ENCODE measurements around the gene COL4A5.

The COL4A5 gene

GRCh38 chrX:108732630-108733321 is 293.1 kb downstream of the COL4A5 start:
- no peak overlapping the region for H2AFZ ChIP-seq (ENCODE audit: low read depth, low read length, severe bottlenecking)
- no peak overlapping the region for H3K9ac ChIP-seq (ENCODE audit: low read length)
- TF ChIP-seq EZH2phosphoT487 (conservative IDR thresholded peaks at IDR 0.05; ENCODE audit: low read length) (no peak), CTCF (IDR thresholded peaks at IDR 0.05; ENCODE audit: insufficient read depth, low read length, poor library complexity, severe bottlenecking) (no peak)
- no peaks in the 10 kb centered on the region for H3K27me3 ChIP-seq (ENCODE audit: low read length)
- no peak overlapping the region for H3K4me2 ChIP-seq (ENCODE audit: low read depth, low read length, poor library complexity, severe bottlenecking)
- H3K36me3 ChIP-seq (ENCODE audit: low read length): no peaks in the 10 kb centered on the region
- H3K27ac ChIP-seq (ENCODE audit: low read depth, low read length): no peak overlapping the region
- no peaks in the 10 kb centered on the region for H3K79me2 ChIP-seq (ENCODE audit: insufficient read depth, low read length)
- no peaks in the 10 kb centered on the region for H3K9me2 ChIP-seq (replicated peaks; ENCODE audit: insufficient read depth, low read length)
- no peaks in the 10 kb centered on the region for H3K9me3 ChIP-seq (ENCODE audit: insufficient read depth, low read length)
- H3K4me3 ChIP-seq (ENCODE audit: insufficient read depth, low read length, poor library complexity, severe bottlenecking): no peak overlapping the region
- H4K20me1 ChIP-seq (ENCODE audit: low read depth, low read length): no peaks in the 10 kb centered on the region
- H3F3A ChIP-seq (ENCODE audit: insufficient read depth): no peaks in the 10 kb centered on the region

GRCh38 chrX:108734426-108734825 is 294.8 kb downstream of the COL4A5 start:
- no peak overlapping the region for H2AFZ ChIP-seq (ENCODE audit: low read depth, low read length, severe bottlenecking)
- H3K79me2 ChIP-seq (ENCODE audit: insufficient read depth, low read length): no peaks in the 10 kb centered on the region
- no peaks in the 10 kb centered on the region for H3F3A ChIP-seq (ENCODE audit: insufficient read depth)
- no peak overlapping the region for H3K4me3 ChIP-seq (ENCODE audit: insufficient read depth, low read length, poor library complexity, severe bottlenecking)
- no peaks in the 10 kb centered on the region for H3K27me3 ChIP-seq (ENCODE audit: low read length)
- no peak overlapping the region for H3K9ac ChIP-seq (ENCODE audit: low read length)
- H3K27ac ChIP-seq (ENCODE audit: low read depth, low read length): no peak overlapping the region
- no peak overlapping the region for H3K4me2 ChIP-seq (ENCODE audit: low read depth, low read length, poor library complexity, severe bottlenecking)
- no peaks in the 10 kb centered on the region for H3K36me3 ChIP-seq (ENCODE audit: low read length)
- H3K9me2 ChIP-seq (replicated peaks; ENCODE audit: insufficient read depth, low read length): no peaks in the 10 kb centered on the region
- H3K9me3 ChIP-seq (ENCODE audit: insufficient read depth, low read length): no peaks in the 10 kb centered on the region
- no peaks in the 10 kb centered on the region for H4K20me1 ChIP-seq (ENCODE audit: low read depth, low read length)
- no peak for TF ChIP-seq EZH2phosphoT487 (conservative IDR thresholded peaks at IDR 0.05; ENCODE audit: low read length)
- TF ChIP-seq CTCF (IDR thresholded peaks at IDR 0.05; ENCODE audit: insufficient read depth, low read length, poor library complexity, severe bottlenecking): no peak

DNA sequence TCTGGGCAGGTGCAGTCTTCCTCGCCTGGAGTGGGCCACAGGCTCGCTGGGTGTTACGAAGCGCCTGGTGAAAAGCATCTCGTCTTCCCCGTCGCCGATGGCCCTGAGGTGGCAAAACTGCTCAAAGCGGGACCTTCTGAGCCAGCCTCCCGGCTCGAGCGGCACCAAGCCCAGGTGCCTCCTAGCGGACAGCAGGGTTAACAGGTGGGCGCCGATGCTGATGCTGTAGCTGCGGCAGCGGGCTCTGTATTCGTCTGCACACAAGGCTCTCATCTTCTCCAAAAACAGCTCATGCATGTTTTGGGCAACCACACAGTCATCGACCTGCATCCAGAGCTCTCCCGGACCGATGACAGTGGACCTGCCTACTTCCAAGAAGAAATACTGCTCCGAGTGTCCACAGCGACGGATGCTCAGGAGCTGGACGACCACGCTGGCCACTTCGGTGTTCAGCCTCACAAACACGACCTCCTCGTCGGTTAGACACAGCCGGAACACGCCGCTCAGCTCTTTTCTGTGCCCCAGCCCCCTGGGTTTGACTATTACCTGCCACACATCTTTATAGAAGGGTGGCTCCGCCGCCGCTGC is 295.5 kb downstream of the COL4A5 start:
- no peaks in the 10 kb centered on the region for H3K27me3 ChIP-seq (ENCODE audit: low read length)
- H4K20me1 ChIP-seq (ENCODE audit: low read depth, low read length): no peaks in the 10 kb centered on the region
- no peak overlapping the region for H3K4me2 ChIP-seq (ENCODE audit: low read depth, low read length, poor library complexity, severe bottlenecking)
- H2AFZ ChIP-seq (ENCODE audit: low read depth, low read length, severe bottlenecking): no peak overlapping the region
- no peaks in the 10 kb centered on the region for H3K79me2 ChIP-seq (ENCODE audit: insufficient read depth, low read length)
- no peak overlapping the region for H3K27ac ChIP-seq (ENCODE audit: low read depth, low read length)
- no peaks in the 10 kb centered on the region for H3K9me3 ChIP-seq (ENCODE audit: insufficient read depth, low read length)
- TF ChIP-seq EZH2phosphoT487 (conservative IDR thresholded peaks at IDR 0.05; ENCODE audit: low read length): no peak
- TF ChIP-seq CTCF (IDR thresholded peaks at IDR 0.05; ENCODE audit: insufficient read depth, low read length, poor library complexity, severe bottlenecking): no peak
- H3F3A ChIP-seq (ENCODE audit: insufficient read depth): no peaks in the 10 kb centered on the region
- no peak overlapping the region for H3K9ac ChIP-seq (ENCODE audit: low read length)
- no peaks in the 10 kb centered on the region for H3K9me2 ChIP-seq (replicated peaks; ENCODE audit: insufficient read depth, low read length)
- no peak overlapping the region for H3K4me3 ChIP-seq (ENCODE audit: insufficient read depth, low read length, poor library complexity, severe bottlenecking)
- H3K36me3 ChIP-seq (ENCODE audit: low read length): no peaks in the 10 kb centered on the region
